GM12865 (cell line): Measurements from ENCODE around the gene ATXN2.
"Not testable (repeated sequence)": the region's sequence is repeated elsewhere in the genome, so short reads cannot be mapped to it uniquely, and the experiment has no call there.

Experiments used
- DNase-seq: peaks from one replicate; pipeline ENCODE4 v3.0.0; 2010; ENCODE audit warnings: low read depth
- H3K4me3 ChIP-seq: 2 replicates; pipeline ENCODE4 v1.5.1; 2011; ENCODE audit warnings: mild to moderate bottlenecking, low read depth, low read length, control low read depth
- CTCF ChIP-seq: IDR thresholded peaks from 2 replicates; pipeline ENCODE4 v1.5.1; 2011; ENCODE audit warnings: low read length, control low read depth, low read depth, inconsistent platforms; ENCODE audit not compliant: insufficient read depth; ENCODE audit errors: missing control alignments

Gene ATXN2

GRCh38 chr12:111570084-111570961, 28.8 kb downstream of the ATXN2 start:
- no peak overlapping the region for H3K4me3 ChIP-seq
- no peak for DNase-seq
- TF ChIP-seq CTCF, result no peak

GRCh38 chr12:111569363-111570083, 29.6 kb downstream of the ATXN2 start:
- no peak overlapping the region for H3K4me3 ChIP-seq
- no peak for TF ChIP-seq CTCF
- no peak for DNase-seq

DNA sequence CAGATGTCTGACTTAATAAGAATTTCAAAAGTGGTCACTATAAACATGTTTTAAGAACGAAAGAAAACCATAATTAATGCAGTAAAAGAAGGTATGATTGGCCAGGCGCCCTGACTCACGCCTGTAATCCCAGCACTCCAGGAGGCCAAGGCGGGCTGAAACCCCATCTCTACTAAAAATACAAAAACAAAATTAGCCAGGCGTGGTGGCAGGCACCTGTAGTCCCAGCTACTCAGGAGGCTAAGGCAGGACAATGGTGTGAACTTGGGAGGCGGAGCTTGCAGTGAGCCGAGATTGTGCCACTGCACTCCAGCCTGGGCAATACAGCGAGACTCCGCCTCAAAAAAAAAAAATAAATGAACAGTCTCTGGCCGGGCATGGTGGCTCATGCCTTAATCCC, 38.3 kb downstream of the ATXN2 start:
- not testable (repeated sequence) for DNase-seq, H3K4me3 ChIP-seq

- H3K4me3 ChIP-seq, result no peak overlapping the region
- TF ChIP-seq CTCF, result no peak
- DNase-seq, result no peak
Observed at GRCh38 chr12:111558107-111558376, 41.1 kb downstream of the ATXN2 start.

GRCh38 chr12:111557271-111558106, 41.6 kb downstream of the ATXN2 start:
- DNase-seq, result no peak
- no peak overlapping the region for H3K4me3 ChIP-seq
- TF ChIP-seq CTCF, result no peak

DNA sequence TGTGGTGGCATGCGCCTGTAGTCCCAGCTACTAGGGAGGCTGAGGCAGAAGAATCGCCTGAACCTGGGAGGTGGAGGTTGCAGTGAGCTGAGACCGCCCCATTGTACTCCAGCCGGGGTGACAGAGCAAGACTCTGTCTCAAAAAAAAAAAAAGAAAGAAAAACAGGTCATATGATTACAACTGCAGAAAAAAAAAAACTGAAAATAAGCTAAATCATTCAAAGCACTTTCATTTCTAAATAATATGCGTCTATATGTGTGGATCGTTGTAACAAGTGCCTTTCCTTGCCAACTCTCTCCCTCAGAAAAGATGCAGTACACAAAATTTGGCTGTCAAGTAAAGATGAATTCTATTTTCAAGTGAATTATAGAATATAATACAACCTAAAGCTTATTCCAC, 42.4 kb downstream of the ATXN2 start:
- H3K4me3 ChIP-seq, result no peak overlapping the region
- no peak for TF ChIP-seq CTCF
- DNase-seq, result no peak

DNA sequence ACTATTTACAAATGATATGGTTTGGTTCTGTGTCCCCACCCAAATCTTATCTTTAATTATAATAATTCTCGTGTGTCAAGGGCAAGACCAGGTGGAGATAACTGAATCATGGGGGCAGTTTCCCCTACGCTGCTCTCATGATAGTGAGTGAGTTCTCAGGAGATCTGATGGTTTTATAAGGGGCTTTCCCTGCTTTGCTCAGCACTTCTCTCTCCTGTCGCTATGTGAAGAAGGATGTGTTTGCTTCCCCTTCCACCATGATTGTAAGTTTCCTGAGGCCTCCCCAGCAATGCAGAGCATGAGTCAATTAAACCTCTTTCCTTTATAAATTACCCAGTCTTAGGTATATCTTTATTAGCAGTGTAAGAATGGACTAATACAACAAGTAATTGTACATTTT, 43.8 kb downstream of the ATXN2 start:
- not testable (repeated sequence) for H3K4me3 ChIP-seq, DNase-seq
